Measurements from ENCODE around the gene WDFY1.

The WDFY1 gene

DNA sequence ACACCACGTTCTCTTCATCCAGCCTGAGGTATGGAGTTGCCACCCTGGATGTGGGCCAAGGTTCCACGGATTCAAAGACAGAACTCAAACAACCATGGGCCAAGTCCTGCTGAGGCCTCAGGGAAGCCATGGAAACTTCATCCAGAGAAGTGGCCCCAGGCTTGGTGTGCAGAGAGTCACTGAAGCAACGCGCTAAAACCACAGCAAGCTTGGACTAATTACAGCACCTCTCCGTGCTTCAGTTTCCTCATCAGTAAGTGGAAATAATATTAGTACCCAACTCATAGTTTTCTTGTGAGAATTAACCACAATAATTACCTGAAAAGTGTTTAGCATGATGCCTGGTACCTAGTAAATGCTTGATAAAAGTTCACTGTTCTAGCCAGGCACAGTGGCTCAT is 88.6 kb downstream of the WDFY1 start:
- DNase-seq (ENCODE audit: low read depth), result no peak

DNA sequence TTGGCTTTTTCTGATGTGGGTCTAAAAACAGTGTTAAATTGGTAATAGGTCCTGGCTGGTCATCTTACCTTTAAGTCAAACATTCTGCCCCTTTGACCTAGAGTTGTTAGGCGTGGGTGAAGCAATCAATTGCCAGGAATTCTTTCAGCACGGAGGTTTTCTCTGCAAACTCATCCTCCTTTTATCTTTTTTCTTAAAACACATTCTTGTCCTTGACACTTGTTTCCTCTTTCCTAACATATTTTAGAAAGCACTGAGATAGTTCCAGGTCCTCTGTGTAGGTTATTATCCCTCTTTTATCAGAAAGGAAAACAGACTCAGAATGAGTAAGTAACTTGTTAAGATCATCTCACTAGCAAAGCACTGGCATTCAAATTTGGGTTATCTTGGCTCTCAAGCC is 89.1 kb downstream of the WDFY1 start:
- DNase-seq (ENCODE audit: low read depth), result no peak

DNA sequence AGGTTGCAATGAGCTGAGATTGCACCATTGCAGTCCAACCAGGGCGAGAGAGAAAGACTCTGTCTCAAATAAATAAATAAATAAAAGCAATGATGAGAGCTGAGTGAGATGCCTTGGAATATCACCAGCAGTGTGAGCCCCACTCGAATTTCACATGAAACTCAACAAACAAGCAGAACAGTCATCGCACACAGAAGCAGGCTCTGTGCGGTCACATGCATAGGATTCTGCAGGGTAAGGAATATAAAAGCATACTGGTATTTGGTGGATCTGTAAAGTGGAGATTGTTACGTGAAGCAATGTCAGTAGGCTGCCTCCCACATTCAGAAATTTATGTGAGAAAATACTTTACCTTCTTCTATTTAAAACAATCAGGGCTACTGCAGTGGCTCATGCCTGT is 89.7 kb downstream of the WDFY1 start:
- DNase-seq (ENCODE audit: low read depth), result no peak

DNA sequence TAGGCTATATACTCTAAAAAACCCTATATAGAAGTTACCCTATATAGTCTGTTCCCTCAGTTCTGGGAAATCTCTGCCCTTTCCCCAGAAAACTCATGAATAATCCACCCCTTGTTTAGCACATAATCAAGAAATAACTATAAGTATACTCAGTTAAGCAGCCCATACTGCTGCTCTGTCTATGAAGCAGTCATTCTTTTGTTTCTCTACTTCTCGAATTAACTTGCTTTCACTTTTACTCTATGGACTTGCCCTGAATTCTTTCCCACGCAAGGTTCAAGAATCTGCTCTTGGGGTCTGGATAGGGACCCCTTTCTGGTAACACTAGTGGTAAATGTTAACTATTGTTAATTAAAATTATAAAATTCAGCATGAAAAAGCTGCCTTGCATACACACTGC is 90.4 kb downstream of the WDFY1 start:
- no peak for DNase-seq (ENCODE audit: low read depth)

DNA sequence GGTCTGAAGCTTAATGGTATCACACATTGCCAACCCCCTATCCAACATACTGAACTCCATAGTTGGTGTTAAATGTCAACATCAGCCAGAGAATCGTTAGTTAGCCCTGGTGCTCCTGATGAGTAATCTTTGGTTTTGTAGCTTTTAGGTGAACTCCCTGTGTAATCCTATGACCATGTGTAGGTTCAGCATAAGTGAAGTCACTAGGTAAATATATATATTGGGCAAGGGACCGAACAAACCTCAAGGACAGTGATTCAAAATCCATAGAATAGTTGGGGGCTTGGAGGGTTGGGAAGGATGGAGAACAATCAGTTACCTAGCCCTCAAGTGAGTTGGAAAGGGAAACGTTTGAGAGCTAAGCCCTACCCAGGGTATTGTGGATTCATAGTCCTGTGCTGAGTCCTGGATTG is 91.7 kb downstream of the WDFY1 start:
- no peak for DNase-seq (ENCODE audit: low read depth)

DNA sequence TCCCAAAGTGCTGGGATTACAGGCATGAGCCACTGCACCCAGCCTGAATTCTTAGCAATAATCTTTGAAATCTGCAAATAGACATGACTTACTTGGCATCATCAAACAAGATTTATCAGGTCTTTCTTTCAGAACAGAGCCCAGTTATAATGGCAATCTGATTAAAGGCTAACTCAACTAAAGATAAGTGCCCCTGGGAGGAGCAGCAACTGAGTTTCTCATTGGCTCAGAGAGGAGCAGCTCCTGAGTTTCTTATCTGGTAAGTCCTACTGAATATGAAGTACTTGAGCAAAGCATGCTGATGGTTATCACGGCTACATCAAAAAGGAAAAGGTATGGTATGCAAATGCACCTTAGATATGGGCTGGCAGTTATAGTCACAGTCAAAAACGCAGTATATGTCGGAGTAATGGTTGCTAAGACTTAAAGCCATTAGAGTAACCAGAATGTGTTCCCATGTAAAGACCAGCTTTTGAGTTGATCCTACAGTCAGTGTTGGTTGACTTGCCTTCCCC is 92.8 kb downstream of the WDFY1 start:
- DNase-seq (ENCODE audit: low read depth), result no peak

DNA sequence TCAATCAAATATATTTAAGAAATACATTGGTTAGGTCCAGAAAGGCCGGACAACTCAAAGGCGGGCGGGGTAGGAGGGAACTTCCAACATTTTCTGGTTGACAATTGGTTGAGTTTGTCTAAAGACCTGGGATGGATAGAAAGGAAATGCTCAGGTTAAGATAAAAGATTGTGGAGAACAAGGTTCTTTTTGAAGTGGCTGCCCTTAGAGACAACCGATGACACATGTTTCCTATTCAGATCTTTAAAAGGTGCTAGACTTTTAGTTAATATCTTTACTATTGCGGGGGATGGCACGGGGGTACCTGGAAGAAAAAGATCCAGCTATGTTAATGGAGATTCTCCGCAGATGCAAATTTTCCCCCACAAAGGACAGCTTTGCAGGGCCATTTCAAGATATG is 97.7 kb downstream of the WDFY1 start:
- no peak for DNase-seq (ENCODE audit: low read depth)

DNA sequence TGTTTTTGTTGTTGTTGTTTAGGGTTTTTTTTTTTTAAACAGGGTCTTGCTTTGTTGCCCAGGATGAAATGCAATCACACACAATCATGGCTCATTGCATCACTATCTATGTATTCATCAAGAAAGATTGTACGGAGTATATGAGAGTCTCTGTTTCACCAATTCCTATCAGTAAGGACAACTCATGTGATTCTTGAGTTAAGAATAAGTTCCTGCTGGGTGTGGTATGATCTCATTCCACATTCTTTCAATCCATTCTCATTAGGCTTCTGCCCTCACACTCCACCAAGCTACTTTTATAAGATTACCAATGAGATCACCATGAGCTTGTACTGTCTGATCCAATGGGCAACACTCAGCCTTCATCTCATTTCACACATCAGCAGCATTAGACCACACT is 98.6 kb downstream of the WDFY1 start:
- DNase-seq (ENCODE audit: low read depth), result peak; percentile 56

DNA sequence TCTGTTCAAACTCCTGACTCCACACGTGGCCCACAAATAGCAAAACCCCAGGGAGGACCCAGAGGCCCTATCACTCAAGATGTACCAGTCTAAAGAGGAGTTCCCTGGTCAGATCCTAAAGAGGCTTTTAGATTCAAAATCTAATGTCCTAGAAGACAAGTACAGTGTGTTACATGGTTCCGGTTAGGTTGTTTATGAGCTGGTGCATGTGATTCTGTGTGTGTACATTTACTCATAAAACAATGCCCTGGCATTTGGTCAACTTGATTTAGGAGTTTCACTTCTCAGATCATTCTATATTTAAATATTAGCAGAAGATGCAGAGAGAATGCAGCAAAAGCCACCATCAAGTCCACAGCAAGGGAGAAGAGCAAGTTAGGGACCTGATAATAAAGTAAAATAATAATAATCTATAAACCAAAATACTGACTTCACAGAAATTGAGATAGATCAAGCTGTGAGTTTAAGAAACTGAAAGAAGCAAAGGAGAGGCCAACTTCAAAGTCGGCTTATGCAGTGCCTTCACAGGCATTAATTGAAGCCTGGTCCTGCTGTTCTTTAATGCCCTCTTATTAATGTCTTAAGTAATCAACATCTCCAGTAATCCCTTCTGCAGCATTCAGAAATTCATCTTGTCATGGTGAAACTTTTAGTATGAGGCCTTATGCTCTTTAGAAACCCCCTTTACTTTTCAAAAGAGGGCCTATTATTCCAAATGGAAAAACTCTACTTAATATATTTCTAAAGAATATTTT is 103.5 kb downstream of the WDFY1 start:
- no peak for DNase-seq (ENCODE audit: low read depth)

DNA sequence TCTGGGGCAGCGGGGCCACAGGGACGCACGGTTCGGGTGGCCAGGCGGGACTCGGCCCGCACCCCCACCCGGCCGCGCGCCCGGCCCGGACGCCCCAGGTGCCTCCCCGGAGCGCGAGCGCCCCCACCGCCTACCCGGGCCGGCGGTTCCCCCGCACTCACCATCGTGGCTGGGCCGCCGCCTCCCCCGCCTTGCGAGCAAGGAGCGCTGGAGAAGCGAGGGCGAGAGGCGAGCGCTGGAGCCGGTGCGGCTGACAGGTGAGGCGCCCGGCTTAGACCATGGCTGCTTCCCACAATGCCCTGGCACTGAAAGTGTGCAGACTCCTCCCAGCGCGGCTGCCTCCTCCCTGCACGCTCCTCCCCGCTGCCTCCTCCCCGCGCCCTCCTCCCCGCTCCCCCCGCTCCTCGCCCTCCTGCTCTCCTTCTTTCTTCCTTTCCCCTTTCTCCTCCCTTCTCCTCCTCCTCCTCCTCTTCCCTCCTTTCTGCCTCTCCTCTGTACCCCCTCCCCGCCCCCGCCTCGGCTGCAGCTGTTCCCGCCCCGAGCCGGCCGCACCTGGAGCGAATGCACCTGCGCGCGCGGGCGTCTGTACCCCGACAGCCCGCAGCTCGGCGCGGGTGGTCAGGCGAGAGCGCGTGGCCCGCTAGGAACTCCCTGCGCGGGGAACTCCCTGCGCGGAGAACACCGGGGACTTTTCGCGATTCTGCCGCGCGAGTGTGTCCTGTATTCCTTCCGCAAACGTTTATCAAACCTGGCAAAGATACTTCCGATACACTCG is 107.7 kb downstream of the WDFY1 start, which contains the start of gene AP1S3:
Gene AP1S3 (minus strand): TSS at position 296 of the 775 bp plus-strand sequence. CDS start 132 bp downstream, at position 164.
- no peak for DNase-seq (ENCODE audit: low read depth)

DNA sequence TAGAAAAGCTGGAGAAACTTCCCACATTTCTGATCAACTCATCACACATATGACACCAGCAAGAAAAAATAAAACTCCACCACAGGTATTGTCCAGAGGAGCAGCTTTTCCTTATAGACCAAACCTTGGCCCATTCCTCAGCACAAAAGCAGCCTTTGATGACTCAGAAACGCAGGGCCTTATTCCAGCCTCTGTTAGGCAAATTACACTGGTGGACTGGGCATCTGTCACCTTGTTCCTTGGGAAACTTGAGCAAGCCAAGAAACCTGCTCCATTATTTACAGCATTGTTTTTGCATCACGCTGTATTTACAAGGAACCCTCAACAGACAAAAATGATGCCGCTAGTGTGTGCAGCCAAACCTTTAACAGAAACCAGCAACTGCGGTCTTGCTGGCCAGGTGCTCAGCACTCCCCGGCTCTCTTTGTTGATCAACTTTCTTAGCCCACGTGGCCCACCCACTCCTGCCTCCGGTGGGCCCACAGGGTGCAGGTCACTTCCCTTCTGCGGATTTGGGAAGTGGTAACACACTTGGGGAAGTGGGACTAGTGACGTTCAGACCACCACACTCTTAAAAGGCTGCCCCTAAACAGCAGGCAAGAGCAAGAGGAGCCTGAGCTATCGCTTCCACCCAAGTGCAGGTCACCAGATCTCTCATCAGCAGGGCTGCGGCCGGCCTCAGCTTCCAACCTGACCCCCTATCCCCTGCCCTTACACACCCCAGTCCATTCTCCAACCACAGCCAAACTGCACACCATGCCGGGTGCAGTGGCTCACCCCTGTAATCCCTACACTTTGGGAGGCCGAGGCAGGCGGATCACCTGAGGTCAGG is 109.2 kb downstream of the WDFY1 start:
- no peak for DNase-seq (ENCODE audit: low read depth)

DNA sequence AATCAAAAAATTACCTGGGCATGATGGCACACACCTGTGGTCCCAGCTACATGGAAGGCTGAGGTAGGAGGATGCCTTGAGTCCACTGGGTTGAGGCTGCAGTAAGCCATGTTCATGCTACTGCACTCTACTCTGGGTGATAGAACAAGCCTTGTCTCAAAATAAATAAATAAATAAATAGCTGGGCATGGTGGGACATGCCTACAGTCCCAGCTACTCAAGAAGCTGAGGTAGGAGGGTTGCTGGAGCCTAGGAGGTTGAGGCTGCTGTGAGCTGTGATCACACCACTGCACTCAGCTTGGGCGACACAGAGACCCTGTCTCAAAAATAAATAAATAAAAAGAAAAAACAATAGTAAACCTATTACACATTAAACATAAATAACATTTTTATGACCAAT is 110.7 kb downstream of the WDFY1 start:
- DNase-seq (ENCODE audit: low read depth), result no peak

DNA sequence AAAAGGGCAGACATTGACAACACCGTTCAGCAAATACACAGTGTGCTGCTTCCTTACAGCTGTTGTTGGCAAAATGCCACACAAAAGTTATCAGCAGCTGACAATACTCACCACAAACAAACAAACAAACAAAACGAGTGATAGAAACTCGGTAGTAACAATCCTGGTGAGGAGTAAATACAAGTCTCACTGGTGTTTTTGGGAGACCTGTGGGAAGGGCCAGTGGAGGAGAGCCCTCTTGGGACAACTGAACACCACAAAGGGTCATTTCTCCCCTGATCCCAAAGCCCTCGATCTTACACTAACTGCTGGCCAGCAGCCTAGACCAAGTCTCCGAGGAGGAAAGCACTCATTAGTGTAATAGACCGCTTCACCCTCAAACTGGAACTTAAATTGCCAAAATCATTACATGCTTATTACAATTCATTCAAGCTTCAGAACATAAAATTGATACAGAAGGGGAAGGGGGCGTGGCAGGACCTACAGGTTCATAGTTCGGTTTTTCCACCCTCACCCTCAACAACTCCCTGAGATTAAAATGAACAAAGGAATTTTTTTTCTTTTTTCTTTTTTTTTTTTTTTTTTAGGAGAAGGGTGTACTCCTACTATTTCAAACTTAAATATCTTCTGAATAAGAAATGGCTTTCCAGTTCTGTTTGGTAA is 112.8 kb downstream of the WDFY1 start:
- DNase-seq (ENCODE audit: low read depth), result no peak

DNA sequence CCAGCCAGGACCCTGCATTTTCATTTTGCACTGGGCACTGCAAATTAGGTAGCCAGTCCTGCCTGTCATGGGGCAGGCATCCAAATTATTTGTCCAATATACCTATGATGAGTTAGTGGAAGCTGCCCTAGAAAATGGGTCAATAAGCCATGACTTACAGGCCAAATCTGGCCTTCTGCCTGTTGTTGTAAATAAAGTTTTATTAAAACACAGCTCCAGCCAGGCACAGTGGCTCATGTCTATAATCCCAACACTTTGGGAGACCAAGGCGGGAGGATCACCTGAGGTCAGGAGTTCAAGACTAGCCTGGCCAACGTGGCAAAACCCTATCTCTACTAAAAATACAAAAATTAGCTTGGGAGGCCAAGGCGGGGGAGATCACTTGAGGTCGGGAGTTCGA is 116.0 kb downstream of the WDFY1 start:
- DNase-seq (ENCODE audit: low read depth), result no peak

DNA sequence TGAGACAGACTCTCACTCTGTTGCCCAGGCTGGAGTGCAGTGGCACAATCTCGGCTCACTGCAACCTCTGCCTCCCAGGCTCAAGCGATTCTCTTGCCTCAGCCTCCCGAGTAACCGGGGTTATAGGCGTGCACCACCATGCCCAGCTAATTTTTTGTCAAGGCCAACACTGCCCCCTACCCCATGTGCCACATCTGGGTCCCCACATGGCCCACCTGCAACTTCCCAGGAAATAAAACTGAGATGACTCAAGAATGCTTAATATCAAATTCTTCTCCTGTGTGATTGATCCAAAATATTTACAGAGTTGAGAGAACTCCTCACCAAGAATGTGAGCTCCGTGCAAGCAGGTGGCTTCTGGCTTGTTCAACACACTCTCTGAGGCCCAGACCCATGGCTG is 116.8 kb downstream of the WDFY1 start:
- DNase-seq (ENCODE audit: low read depth), result no peak

DNA sequence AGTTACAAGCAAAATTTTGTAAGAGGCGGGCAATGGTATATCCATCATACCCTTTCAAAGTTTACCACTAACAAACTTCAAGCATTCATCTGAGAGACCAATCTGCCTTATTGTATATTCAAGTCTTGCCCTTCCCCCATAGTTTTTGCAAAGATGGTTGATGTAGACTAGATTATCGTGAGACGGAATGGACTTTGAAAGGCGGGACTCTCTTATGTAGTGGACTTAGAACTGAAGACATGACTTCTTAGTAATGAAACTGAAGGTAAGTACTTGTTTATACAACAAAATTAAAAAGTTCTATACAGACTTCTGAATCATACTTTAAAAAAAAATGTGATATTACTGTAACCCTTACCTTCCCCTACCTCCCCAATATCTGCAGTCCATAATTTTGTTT is 118.1 kb downstream of the WDFY1 start:
- DNase-seq (ENCODE audit: low read depth), result no peak
